Measurements from ENCODE around the gene P4HTM. TPM values are rescaled to one million over a fixed set of nuclear protein-coding genes. Genes with fewer than 3 reads are reported as not detected.

Gene P4HTM
- total RNA-seq, 1 donor = 26.8 TPM

DNA sequence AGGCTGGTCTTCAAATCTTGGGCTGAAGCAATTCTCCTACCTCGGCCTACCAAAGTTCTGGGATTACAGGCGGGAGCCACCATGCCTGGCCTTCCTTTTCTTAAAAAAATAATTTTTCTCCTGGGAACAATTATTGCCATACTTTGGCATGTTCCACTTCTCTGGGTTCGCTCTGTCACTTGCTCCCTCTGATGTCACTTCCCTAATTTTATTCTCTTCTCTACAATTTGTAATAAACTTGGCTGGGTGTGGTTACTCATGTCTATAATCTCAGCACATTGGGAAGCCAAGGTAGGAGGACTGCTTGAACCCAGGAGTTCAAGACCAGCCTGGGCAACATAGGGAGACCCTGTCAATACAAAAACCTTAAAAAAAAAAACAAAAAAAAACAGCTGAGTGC lies 45.2 kb downstream of the P4HTM start:
- TF ChIP-seq CTCF (IDR thresholded peaks at IDR 0.05; ENCODE audit: insufficient read depth, low read depth, low read length) = no peak
- no peak overlapping the region for H3K4me3 ChIP-seq (ENCODE audit: low read depth, low read length)
- DNase-seq (ENCODE audit: low read depth) = no peak

GRCh38 chr3:49053543-49053942 lies 63.5 kb downstream of the P4HTM start:
- DNase-seq (ENCODE audit: low read depth) = no peak
- TF ChIP-seq CTCF (IDR thresholded peaks at IDR 0.05; ENCODE audit: insufficient read depth, low read depth, low read length) = no peak
- no peak overlapping the region for H3K4me3 ChIP-seq (ENCODE audit: low read depth, low read length)

DNA sequence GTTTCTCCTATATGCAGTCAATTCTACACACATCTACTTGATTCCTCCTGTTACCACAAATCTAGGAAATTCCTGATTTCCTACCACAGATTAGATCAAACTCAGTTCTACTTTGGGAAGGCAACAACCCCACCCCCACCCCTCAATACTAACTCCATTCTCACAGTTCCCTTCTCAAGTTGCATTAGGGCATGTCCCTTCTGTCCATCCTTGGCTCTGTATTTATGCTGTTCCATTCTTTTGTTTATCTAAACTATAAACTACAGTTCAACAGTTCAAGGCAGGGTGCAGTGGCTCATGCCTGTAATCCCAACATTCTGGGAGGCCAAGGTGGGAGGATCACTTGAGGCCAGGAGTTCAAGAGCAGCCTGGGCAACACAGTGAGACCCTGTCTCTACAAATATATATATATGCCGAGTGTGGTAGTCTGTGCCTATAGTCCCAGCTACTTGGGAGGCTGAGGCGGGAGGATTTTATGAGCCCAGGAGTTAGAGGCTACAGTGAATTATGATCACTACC lies 64.4 kb downstream of the P4HTM start:
- no peak overlapping the region for H3K4me3 ChIP-seq (ENCODE audit: low read depth, low read length)
- peak; percentile 13 for DNase-seq (ENCODE audit: low read depth)
- no peak for TF ChIP-seq CTCF (IDR thresholded peaks at IDR 0.05; ENCODE audit: insufficient read depth, low read depth, low read length)

Small RNA genes within 50 kb of the gene (small RNA-seq; reads per million reads assigned to genes)
- gene MIR191 (22,638 reads per million, percentile 100 among the genes with 10 or more reads in this experiment), gene MIR425 (1,488 reads per million, percentile 99 among the genes with 10 or more reads in this experiment)

Other genes starting within 250 kb of the P4HTM start
- gene PRKAR2A, start 142.4 kb upstream of the P4HTM start, total RNA-seq = 47.0 and 47.9 TPM in 2 replicates
- gene SLC25A20, start 91.4 kb upstream of the P4HTM start, total RNA-seq = 14.5 and 20.7 TPM in 2 replicates
- gene ARIH2, start 71.4 kb upstream of the P4HTM start, total RNA-seq = 69.6 and 87.2 TPM in 2 replicates
- 75.6 and 77.3 TPM in 2 replicates for gene WDR6, start 17.1 kb downstream of the P4HTM start, total RNA-seq
- 40.6 and 43.2 TPM in 2 replicates for gene DALRD3, start 28.3 kb downstream of the P4HTM start, total RNA-seq
- 39.3 and 48.3 TPM in 2 replicates for gene NDUFAF3, start 31.9 kb downstream of the P4HTM start, total RNA-seq
- 225 and 260 TPM in 2 replicates for gene IMPDH2, start 39.2 kb downstream of the P4HTM start, total RNA-seq
- gene QRICH1, start 103.8 kb downstream of the P4HTM start, total RNA-seq = 181 and 188 TPM in 2 replicates
- 215 and 302 TPM in 2 replicates for gene QARS1, start 114.5 kb downstream of the P4HTM start, total RNA-seq
- 30.3 and 36.3 TPM in 2 replicates for gene USP19, start 130.6 kb downstream of the P4HTM start, total RNA-seq
- 369 and 378 TPM in 2 replicates for gene LAMB2, start 142.8 kb downstream of the P4HTM start, total RNA-seq
- 22.9 and 24.2 TPM in 2 replicates for gene CCDC71, start 176.1 kb downstream of the P4HTM start, total RNA-seq
- gene KLHDC8B, start 181.4 kb downstream of the P4HTM start, total RNA-seq = 19.4 and 22.9 TPM in 2 replicates